ENCODE measurements around the gene SPEG. TPM values are rescaled to one million over a fixed set of nuclear protein-coding genes. Genes with fewer than 3 reads are reported as not detected.

Gene SPEG
- total RNA-seq, 1 experiment from 2014 or later, result 56.6 TPM

DNA sequence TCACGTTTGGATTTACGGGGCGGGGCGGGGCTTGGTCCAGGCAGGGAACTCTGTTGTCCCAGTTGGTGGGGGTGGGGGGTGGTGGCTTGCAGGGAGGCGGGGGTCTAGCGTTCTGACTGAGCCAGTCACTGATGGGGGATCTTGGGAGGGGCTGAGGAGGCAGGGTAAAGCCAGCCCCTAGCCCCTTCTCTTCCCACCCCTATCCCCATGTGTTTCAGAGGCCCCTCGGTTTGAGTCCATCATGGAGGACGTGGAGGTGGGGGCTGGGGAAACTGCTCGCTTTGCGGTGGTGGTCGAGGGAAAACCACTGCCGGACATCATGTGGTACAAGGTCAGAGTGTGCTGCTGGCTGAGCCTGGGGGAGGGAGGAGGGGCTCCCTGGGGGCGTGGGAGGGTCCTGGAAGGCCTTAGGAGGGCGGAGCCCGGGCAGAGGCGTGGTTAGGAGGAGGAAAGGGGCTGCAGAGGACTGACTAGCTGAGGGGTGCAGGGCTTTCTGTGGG, 42.1 kb downstream of the SPEG start:
- Histone ChIP-seq H3K4me3 (replicated peaks in 1 of 2; ENCODE audit: low read depth in 1 of 2, low read length in 2 of 2) (no peak overlapping the region), H3K27me3 (ENCODE audit: insufficient read depth, low read length) (no peaks in the 10 kb centered on the region), H3K4me1 (ENCODE audit: control insufficient read depth in 1 of 2, insufficient read depth in 2 of 2, low read length in 2 of 2) (peaks cover 3 to 15% of the 10 kb centered on the region in 2 experiments; a peak in 3 of 4 replicates), H3K36me3 (ENCODE audit: control insufficient read depth in 1 of 2, insufficient read depth in 2 of 2, low read length in 2 of 2) (no peaks in the 10 kb centered on the region; a peak in 1 of 4 replicates), H3K79me2 (ENCODE audit: insufficient read depth, low read length) (no peaks in the 10 kb centered on the region), H4K20me1 (ENCODE audit: insufficient read depth) (no peaks in the 10 kb centered on the region), H3K27ac (ENCODE audit: low read depth, low read length) (no peak overlapping the region), H3K9ac (ENCODE audit: low read length) (no peak overlapping the region), H3K9me3 (ENCODE audit: control insufficient read depth in 1 of 2, insufficient read depth in 1 of 2, low read depth in 1 of 2, low read length in 2 of 2) (no peaks in the 10 kb centered on the region), H3K9me2 (ENCODE audit: insufficient read depth) (no peaks in the 10 kb centered on the region), H3K4me2 (ENCODE audit: low read length) (peak overlapping the region; percentile 48), H2AFZ (ENCODE audit: low read depth, low read length, poor library complexity, severe bottlenecking) (no peak overlapping the region)
- ChIA-PET RAD21 (ENCODE audit: low non-redundant PET in 1 of 2, low total read pairs in 2 of 2, uncharacterized antibody in 2 of 2, unreplicated experiment in 2 of 2) (interaction anchor here in 1 of 2 experiments (1.2 kb wide), 1 partner anchor 53 kb away, joined by 3 read pairs; no protein-coding TSS in a partner anchor), CTCF (interaction anchor here (0.7 to 4.3 kb wide), 9 partner anchors 9 to 80 kb away, joined by 3 to 25 read pairs (median 3); partner anchors contain the start of gene GMPPA), POLR2A (interaction anchor here (0.8 to 1.7 kb wide), 2 partner anchors 22 to 72 kb away, joined by 3 to 10 read pairs; partner anchors contain the start of gene GMPPA)
- TF ChIP-seq EZH2 (IDR thresholded peaks at IDR 0.05) (no peak), CBX3 (IDR thresholded peaks at IDR 0.05; ENCODE audit: low read depth) (no peak), SRF (IDR thresholded peaks at IDR 0.05; ENCODE audit: low read depth) (no peak), ELF1 (IDR thresholded peaks at IDR 0.05; ENCODE audit: borderline replicate concordance, low read depth) (no peak), EGR1 (IDR thresholded peaks at IDR 0.05; ENCODE audit: low read depth) (no peak), ZFX (IDR thresholded peaks at IDR 0.05) (no peak), POLR2A (IDR thresholded peaks at IDR 0.05; ENCODE audit: borderline replicate concordance, extremely low read depth, insufficient read depth, insufficient read length) (no peak), EZH2phosphoT487 (IDR thresholded peaks at IDR 0.05; ENCODE audit: borderline replicate concordance) (no peak), FOSL1 (IDR thresholded peaks at IDR 0.05; ENCODE audit: low read depth) (no peak), POLR2AphosphoS5 (IDR thresholded peaks at IDR 0.05; ENCODE audit: low read depth, low read length) (no peak), CEBPB (IDR thresholded peaks at IDR 0.05; ENCODE audit: low read depth) (no peak), ZNF274 (IDR thresholded peaks at IDR 0.05; ENCODE audit: low read depth, low read length) (no peak), TCF7L2 (IDR thresholded peaks at IDR 0.05; ENCODE audit: borderline replicate concordance, extremely low read depth, insufficient read depth, insufficient read length) (no peak)
- TF ChIP-seq, protein P1, sequence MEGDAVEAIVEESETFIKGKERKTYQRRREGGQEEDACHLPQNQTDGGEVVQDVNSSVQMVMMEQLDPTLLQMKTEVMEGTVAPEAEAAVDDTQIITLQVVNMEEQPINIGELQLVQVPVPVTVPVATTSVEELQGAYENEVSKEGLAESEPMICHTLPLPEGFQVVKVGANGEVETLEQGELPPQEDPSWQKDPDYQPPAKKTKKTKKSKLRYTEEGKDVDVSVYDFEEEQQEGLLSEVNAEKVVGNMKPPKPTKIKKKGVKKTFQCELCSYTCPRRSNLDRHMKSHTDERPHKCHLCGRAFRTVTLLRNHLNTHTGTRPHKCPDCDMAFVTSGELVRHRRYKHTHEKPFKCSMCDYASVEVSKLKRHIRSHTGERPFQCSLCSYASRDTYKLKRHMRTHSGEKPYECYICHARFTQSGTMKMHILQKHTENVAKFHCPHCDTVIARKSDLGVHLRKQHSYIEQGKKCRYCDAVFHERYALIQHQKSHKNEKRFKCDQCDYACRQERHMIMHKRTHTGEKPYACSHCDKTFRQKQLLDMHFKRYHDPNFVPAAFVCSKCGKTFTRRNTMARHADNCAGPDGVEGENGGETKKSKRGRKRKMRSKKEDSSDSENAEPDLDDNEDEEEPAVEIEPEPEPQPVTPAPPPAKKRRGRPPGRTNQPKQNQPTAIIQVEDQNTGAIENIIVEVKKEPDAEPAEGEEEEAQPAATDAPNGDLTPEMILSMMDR (IDR thresholded peaks at IDR 0.05 in 2 of 3, conservative IDR thresholded peaks at IDR 0.05 in 1 of 3; ENCODE audit: borderline replicate concordance in 1 of 3, insufficient read depth in 1 of 3, low read depth in 2 of 3, low read length in 2 of 3), result no peak
- TF ChIP-seq, protein P2, sequence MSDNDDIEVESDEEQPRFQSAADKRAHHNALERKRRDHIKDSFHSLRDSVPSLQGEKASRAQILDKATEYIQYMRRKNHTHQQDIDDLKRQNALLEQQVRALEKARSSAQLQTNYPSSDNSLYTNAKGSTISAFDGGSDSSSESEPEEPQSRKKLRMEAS (IDR thresholded peaks at IDR 0.05), result no peak
- intact Hi-C loops (cut with micrococcal nuclease), result loop anchor here (1.0 to 2.0 kb wide), 3 partner anchors 18 to 54 kb away; no protein-coding TSS in a partner anchor
- ATAC-seq (peak; percentile 66), DNase-seq (ENCODE audit: low read depth, low spot score) (no peak)
- BruUV-seq (replicated peaks), result no TSS peak
